Measurements from ENCODE around the gene AUTS2.

GRCh38 chr7:69946901-69947300 lies 348.6 kb downstream of the AUTS2 start:
- TF ChIP-seq, protein P1, sequence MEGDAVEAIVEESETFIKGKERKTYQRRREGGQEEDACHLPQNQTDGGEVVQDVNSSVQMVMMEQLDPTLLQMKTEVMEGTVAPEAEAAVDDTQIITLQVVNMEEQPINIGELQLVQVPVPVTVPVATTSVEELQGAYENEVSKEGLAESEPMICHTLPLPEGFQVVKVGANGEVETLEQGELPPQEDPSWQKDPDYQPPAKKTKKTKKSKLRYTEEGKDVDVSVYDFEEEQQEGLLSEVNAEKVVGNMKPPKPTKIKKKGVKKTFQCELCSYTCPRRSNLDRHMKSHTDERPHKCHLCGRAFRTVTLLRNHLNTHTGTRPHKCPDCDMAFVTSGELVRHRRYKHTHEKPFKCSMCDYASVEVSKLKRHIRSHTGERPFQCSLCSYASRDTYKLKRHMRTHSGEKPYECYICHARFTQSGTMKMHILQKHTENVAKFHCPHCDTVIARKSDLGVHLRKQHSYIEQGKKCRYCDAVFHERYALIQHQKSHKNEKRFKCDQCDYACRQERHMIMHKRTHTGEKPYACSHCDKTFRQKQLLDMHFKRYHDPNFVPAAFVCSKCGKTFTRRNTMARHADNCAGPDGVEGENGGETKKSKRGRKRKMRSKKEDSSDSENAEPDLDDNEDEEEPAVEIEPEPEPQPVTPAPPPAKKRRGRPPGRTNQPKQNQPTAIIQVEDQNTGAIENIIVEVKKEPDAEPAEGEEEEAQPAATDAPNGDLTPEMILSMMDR (IDR thresholded peaks at IDR 0.05): no peak
- TF ChIP-seq POLR2A (IDR thresholded peaks at IDR 0.05) (no peak), POLR2AphosphoS5 (IDR thresholded peaks at IDR 0.05) (no peak), EP300 (IDR thresholded peaks at IDR 0.05; ENCODE audit: low read depth) (no peak)
